SK-N-MC (cell line): ENCODE results near the gene SMAD9.

ENCODE experiments used
- EZH2 ChIP-seq: fragments of 200-600 bp; sonication (generic); IDR thresholded peaks from one replicate; pipeline ENCODE4 v1.6.1; 2017; ENCODE audit warnings: antibody characterized with exemption
- FOXP2 ChIP-seq: optimal IDR thresholded peaks from 2 replicates; pipeline ENCODE3; 2011; ENCODE audit warnings: mild to moderate bottlenecking, moderate library complexity; ENCODE audit not compliant: insufficient read depth; ENCODE audit errors: extremely low read length, control extremely low read depth
- POLR2AphosphoS5 ChIP-seq: IDR thresholded peaks from 2 replicates; pipeline ENCODE4 v1.6.1; 2012; ENCODE audit warnings: mild to moderate bottlenecking, low read depth, low read length, borderline replicate concordance

DNA sequence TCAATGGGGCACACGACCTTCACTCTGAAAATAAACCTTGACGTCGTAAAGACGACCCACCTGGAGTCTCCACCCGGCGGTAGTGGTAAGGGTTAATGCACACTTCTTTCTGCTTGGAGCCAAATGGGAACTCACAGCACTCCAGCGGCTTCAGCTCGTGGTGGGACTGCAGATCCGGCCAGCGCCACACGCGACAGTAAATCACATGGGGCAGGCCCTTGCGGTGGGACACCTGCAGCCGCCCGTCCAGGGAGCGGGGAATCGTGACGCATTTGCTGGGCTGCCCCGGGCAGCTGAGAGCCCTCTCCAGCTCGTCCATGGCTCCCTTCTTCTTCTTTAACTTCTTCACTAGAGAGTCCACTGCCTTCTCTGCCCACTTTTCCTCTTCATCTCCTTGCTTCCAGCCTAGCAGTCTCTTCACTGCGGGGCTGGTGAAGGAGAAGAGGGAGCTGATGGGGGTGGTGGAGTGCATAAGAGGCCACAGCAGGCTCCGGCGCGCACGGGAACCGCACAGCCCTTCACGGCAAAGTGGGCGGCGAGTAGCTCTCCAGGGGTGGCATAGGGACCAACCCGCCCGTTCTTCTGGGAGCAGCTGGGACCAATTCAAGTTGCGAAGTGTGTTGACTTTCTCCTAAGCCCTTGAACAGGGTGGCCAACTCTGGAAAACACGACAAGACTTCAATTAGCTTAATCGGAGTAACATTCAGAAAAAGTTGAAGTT is 40.7 kb downstream of the SMAD9 start:
- TF ChIP-seq EZH2 (no peak), POLR2AphosphoS5 (no peak), FOXP2 (no peak)
